Brain pericyte (primary cell): ENCODE data around the gene CTAG1A.
"Not testable (repeated sequence)": the region's sequence is repeated elsewhere in the genome, so short reads cannot be mapped to it uniquely, and the experiment has no call there.

Experiments
- DNase-seq: peaks from one replicate; pipeline ENCODE4 v3.0.0-alpha.2; 2012; ENCODE audit warnings: low read depth, low spot score

The CTAG1A gene

GRCh38 chrX:154613586-154613985 lies 28.7 kb downstream of the CTAG1A start:
- not testable (repeated sequence) for DNase-seq

DNA sequence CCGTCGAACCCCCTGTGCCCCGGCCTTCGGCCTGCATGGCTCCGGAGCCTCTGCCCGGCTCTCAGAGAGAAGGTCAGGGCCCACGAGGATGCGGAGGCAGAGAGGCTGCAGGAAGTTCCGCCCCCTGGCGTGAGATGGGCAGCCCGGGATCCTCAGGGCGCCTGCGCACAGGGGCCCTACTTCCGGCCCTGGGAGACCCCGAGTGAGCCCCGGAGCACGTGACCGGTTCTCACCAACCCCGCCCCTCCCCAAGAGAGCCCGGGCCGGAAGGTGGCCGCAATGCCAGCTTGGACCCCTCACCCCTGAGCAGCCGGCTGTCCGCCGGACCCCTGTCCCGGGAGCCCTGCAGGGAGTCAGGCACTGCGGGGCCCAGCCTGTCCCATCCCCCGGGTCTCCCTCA lies 34.2 kb downstream of the CTAG1A start, which contains the start of gene CTAG1B:
Gene CTAG1B, minus strand, starts transcription at position 101 of the 400 bp plus-strand sequence. Its CDS starts 64 bp downstream, at position 37.
- not testable (repeated sequence) for DNase-seq

DNA sequence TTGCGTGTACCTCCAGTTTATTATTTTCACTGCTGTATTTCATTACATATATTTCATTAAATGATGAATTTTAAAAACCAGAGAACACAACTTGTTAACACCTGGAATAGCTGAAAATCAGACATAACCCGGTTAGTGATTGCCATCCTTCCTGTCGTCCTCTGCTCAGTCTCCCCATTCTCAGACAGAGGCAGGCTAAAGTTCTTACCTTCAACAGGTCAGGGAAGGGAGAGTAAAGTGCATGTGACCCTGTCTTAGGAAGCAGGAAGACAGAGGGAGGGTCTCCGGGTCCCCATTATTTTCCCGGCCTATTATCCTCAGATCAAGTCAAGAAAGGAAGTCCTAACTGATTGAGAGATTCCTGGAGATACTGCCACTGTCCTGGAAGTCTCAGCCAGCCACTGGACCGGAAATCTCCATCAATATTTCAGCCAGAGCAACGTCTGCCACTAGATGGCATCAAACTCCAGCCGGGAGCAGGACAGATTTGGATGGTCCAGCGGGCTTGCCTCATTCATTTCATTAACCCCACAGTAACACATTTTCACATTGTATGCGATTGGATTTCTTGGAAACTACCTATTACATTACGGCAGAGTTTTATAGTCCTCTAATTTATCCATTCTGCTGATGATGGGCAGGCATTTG lies 36.0 kb downstream of the CTAG1A start:
- DNase-seq, result not testable (repeated sequence)

DNA sequence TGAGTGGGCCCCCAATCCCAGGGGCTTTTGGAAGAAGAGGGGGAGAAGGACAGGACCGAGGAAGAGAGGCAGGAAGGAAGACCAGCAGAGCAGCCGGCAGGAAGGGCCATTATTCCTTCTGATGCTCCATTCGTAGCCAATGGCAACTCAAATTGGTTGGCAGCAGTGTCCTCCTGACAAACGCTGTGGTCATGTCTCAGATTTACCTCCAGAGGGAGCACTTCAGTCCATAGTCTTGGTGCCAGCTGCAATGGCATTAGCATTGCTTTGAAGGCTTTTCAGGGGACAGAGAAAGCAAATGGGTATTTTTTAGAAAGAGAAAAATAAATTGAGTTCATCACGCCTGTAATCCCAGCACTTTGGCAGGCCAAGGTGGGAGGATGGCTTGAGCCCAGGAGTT lies 44.0 kb downstream of the CTAG1A start:
- DNase-seq, result not testable (repeated sequence)

DNA sequence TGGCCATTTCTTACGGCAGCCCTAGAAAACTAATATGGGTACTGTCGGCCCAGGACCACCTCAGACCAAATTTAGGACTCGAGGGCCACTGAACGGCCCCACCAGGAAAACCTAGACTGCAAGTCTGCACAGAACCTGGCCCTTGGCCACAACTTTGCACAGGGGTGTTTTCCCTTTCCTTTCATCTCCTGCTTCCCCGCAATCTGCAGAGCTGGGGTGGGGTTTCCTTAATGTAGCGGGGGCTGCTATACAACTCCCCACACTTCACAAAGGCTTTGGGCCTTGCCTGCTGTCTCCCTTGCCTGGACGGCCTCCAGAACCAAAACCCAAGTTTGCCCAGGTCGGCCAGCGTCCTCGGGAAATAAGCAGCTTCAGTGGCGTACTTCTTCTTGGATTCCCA lies 46.0 kb downstream of the CTAG1A start:
- DNase-seq, result not testable (repeated sequence)

GRCh38 chrX:154633661-154634060 lies 48.7 kb downstream of the CTAG1A start:
- not testable (repeated sequence) for DNase-seq
